ENCODE data around the gene EPB41L2.

Gene EPB41L2

DNA sequence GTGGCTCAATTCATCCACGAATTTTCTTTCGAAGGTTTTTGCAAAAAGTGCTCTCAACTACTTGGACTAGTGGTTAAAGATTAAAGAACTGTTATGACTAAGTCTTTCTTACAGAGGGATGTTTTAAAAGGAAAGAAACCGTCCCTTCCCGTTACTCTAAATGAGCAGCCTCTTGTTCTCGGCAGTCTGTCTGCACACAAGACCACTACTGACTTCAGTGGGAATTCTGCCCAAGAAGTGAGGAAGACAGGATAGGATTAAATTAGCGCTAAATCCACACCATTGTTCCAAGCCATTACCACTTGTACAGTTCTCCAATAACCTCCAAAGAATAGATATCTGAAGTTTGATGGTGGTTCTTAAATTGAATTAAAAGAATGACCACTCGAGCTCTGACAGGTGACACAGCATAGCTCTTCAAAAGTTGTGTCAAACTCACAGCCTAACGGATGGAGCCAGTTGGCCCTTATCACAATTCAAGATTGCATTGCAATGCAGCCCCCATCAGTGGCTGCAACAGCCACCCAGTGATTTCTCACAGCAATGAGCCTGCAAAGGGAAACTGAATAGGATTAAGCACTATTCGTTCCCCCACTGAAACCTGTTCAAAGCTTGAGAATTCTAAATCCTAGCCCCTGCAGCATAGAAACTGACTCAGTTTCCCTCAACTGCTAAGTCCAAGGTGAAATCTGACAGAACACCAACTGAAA lies 1.8 kb downstream of the EPB41L2 start:
- no peak for DNase-seq

DNA sequence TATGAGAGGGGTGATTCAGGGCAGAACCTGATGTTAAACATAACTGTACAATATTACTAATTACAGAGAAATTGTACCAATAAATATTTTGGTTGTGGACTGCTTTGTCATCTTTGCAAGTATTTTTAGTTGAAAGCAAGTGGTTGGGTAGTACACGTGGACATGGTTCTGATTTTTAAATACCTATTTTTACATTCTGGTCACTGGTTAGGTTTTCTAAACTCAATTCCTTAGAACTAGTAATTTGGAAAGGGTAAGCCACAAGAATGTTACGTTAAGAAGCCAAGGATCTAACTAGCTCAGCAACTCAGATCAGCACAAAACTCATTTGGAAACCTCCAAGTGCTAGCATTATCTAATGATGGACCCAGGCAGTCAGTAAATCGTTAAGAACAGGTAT lies 2.7 kb downstream of the EPB41L2 start:
- DNase-seq: no peak

GRCh38 chr6:131059486-131059885 lies 3.6 kb downstream of the EPB41L2 start:
- DNase-seq: no peak

- no peak for DNase-seq
Observed at GRCh38 chr6:131058236-131058635, 4.8 kb downstream of the EPB41L2 start.

DNA sequence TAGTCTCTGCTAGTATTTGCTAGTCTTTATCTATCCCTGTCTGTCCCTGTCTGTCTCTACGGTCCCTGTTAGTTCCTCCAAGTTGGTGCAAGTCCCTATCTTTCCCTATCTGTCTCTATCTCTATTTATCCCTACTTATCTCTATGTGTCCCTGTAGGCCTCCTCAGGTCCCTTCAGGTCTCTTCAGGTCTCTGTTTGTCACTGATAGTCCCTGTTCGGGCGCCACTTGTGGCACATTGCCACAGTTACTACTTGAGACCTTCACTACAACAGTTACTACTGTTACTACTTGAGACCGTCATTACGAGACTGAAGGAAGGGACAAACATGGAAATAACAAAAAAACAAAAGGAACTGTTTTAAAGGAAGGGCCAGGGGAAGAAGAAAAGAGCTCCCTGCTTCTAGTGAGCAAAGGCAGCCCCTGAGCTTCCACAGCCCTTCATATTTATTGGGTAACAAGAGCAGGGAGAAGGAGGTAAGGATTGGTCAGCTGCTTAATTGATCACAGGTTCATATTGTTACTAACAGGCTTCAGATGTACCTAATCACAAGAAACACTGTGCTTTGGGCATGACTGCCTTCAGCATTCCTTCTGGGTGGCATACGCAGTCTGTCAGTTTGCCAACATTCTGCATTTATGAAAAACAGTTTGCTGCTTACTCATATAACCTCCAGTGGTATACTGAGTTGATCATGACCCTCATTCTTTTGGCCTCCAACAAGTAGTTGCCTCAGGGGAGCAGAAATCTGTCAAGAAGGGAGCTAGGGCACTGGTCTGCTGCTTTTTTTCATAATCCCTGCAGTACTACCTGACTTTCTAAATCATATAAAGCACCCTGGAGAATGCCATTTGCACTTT lies 8.4 kb downstream of the EPB41L2 start:
- no peak for DNase-seq

DNA sequence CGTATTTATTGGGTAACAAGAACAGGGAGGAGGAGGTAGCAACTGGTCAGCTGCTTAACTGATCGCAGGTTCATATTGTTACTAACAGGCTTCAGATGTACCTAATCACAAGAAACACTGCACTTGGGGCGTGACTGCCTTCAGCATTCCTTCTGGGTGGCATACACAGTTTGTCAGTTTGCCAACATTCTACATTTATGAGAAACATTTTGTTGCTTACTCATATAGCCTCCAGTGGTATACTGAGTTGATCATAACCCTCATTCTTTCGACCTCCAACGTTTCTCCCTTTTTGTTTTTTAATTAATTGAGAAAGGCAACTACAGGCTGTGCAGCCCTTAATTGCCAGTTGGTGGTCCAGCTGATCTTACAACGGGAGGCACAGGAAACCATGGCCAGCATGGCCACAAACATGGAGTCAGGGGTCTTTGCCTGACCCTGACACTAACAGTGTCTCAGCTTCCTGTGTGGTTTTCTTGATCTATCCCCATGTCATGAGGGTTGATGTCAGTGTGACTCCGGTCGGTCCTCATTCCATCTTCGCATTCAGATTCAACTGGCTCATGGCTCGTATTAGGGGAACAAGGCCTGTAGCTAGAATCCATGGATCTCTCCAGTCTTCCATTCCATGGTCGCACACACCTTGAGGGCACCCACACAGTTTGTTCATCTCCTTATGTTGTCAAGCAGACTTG lies 9.4 kb downstream of the EPB41L2 start:
- DNase-seq: no peak

- DNase-seq: no peak
Observed at GRCh38 chr6:131052181-131052580, 10.9 kb downstream of the EPB41L2 start.

DNA sequence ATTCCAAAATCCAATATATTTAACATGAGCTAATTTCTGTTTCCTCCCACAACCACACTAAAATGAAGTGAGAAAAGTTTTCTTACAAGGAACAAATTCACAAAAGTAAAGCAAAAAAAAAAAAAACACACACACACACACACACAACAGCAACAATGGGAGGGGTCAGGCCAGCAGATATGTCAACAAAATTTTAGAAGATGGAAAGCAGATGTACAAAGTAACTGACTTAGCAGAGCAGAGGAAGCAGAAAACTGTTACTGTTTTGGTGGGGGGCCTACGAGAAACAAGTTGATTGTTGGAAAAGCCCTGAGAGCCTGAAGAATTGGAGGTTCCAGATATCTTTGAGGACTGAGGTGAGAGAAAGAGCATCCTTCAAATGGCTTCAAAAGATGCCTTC lies 11.7 kb downstream of the EPB41L2 start:
- no peak for DNase-seq

GRCh38 chr6:131049608-131050007 lies 13.4 kb downstream of the EPB41L2 start:
- no peak for DNase-seq

DNA sequence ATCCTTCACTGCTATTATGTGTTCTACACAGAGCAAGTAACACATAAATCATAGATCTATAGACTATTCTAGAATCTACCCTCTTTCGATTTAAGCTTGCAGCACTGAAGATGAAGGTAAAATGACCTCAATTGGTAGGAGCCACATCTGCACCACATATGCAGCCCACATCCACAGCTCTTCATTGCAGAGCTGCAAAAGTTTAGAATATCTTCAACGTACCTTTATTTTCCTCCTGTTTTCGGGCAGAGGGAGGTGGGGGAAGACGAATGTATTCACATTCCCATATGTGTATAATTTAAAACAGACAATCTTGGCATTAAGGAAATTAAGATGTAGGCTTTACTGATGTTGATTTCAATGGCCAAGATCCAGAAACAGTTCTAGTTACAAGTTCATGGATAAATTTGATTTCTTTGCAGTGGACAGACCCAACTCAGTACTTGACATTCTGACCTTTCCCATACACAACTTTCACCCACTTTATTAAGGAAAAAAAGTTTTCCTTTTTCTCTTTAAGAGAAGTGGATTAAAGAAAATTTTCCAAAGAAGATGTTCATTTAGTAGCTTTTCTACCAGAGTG lies 14.0 kb downstream of the EPB41L2 start:
- DNase-seq: no peak

- no peak for DNase-seq
Observed at GRCh38 chr6:131048459-131048858, 14.6 kb downstream of the EPB41L2 start.

DNA sequence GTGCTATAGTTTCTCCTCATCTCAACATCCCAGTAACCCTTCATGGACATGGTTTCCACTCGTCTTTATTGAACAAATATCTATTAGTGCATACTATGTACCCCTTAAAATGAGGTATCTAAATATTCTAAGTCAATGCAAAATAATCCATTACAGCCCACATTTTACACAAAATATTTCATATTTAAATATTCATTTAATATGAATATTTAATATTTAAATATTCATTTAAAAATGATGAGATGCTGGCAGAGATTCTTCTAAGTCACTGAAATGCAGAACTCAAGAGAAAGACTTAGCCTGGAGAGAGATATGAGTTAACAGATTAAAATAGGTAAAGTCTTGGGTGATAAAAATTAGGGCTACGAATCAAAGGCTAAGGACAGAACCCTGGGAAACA lies 17.9 kb downstream of the EPB41L2 start:
- DNase-seq: no peak

DNA sequence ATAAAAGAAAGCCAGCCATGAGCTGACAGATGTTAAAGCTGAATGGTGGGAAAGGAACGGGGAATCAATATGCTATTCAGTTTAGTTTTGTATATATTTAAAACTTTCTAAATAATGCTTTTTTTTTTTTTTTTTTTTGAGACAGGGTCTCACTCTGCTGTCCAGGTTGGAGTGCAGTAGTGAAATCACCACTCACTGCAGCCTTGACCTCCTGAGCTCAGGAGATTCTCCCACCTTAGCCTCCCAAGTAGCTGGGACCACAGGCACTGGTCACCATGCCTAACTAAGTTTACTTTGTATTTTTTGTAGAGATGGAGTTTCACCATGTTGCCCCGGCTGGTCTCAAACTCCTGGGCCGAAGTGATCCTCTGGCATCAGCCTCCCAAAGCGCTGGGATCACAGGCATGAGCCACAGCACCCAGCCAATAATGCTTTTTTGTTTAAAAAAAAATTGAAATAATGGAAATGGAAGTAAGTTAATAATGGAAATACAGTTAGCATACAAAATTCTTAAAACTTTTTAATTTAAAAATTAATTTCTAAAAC lies 19.1 kb downstream of the EPB41L2 start:
- DNase-seq: no peak

DNA sequence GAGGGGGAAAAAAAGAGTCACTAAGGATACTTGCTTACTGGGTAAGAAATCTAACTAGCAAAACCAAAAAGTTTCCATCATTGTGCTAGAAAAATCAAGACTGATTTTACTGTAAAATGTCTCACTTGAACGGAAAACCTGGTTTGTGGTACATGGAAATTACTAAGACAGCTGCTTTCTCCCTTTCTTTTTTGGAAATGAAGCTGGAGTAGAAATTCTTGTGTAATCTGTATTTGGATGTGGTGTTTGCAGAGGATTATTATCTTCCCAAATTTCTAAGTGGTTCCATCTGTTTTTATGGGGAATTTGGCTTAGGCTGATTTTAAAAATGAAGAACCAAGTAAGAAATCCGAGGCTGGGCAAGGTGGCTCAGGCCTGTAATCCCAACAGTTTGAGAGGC lies 20.4 kb downstream of the EPB41L2 start:
- no peak for DNase-seq

- no peak for DNase-seq
Observed at GRCh38 chr6:131041814-131042213, 21.2 kb downstream of the EPB41L2 start.

GRCh38 chr6:131040866-131041265 lies 22.2 kb downstream of the EPB41L2 start:
- DNase-seq: no peak

- DNase-seq: no peak
Observed at GRCh38 chr6:131039345-131039680, 23.7 kb downstream of the EPB41L2 start.

DNA sequence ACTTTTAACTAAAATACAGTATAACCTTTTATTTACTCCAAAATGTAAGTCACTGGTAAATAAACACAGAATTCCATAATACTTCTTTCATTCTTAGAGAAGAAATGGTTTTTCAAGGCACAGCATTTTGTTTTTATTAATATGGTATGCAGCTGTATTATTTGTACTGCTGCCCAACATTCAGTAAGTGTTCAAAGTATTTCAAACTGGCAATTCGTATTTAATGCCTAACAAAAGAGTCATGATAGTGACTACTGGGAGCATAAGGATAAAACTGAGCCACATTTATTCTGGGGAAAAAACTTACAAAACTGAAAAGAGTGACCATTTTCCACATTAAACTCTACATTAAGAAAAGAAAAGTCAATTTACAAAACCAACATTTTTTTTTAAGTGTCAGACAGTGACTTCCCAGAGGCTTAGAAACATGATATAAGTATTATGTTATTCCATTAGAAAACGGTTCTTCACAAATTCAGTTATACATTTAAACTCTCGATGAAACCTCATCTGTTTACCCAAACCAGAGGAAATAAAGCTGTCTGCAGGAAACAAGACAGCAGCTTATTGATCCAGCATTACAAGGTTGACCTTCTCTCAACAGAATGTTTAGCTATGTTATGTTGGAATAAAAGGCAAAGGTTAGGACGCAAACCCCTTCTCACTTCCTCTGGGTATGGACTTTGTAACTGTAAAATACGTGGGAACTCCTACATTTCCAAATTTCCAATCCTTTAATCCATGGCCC lies 24.3 kb downstream of the EPB41L2 start:
- DNase-seq: no peak

GRCh38 chr6:131037194-131037897 lies 25.7 kb downstream of the EPB41L2 start:
- no peak for DNase-seq

GRCh38 chr6:131036601-131037000 lies 26.4 kb downstream of the EPB41L2 start:
- no peak for DNase-seq

DNA sequence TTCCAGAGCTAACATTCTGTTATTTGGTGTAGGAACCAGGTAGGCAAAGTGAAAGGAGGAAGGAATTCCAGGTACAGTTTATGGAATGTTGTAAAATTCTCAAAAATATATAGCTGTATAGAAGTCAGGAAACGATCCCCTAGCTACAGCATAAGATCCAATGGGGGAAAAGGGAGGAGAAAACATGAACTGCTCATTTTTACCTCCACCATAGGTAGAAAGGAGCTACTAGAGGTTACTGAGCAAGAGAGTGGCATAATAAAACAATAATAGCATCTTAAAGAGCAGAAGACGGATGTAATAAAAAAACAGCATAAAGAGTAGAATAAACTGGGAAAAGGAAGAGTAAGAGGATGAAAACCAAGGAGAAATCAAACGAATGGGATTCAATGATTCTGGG lies 26.9 kb downstream of the EPB41L2 start:
- DNase-seq: no peak

DNA sequence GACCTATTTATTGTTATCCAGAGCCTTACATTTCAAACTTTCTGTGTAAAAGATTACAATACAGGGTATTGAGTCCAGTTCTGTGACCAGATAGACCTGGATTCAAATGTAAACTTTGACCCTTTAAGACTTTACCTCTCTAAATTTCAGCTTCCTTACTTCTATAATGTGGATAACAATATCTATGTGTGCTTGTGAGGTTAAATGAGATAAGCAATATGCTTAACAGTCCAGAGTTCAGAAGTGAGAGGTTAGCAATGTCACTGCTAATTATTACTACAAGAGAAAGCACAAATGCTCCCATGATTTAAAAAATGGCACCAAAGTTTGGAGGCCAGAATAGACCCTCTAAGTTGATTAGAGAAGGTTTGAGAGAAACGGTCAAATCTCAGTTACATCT lies 27.5 kb downstream of the EPB41L2 start:
- DNase-seq: no peak
